ENCODE measurements around the gene GPAM.

- TF ChIP-seq TAF1 (IDR thresholded peaks at IDR 0.05; ENCODE audit: borderline replicate concordance, low read depth, low read length) (no peak), POLR2A (IDR thresholded peaks at IDR 0.05; ENCODE audit: low read depth, low read length) (no peak), POLR2AphosphoS5 (IDR thresholded peaks at IDR 0.05; ENCODE audit: low read depth, low read length) (no peak)
Observed at GRCh38 chr10:112124866-112125265, 58.7 kb downstream of the GPAM start.

Data from GM12892 (cell line).